Neutrophil (primary cell): ENCODE measurements around the gene UGT3A2.

Experiments used
- H3K27ac ChIP-seq: fragments of 200-600 bp; sonication (generic); 2 replicates; pipeline ENCODE4 v1.5.1; 2016; ENCODE audit warnings: mild to moderate bottlenecking, moderate library complexity
- H3K27me3 ChIP-seq: fragments of 200-600 bp; sonication (generic); 2 replicates; pipeline ENCODE4 v1.6.0; 2016; ENCODE audit warnings: mild to moderate bottlenecking
- H3K36me3 ChIP-seq: fragments of 200-600 bp; sonication (generic); 2 replicates; pipeline ENCODE4 v1.5.1; 2017
- H3K4me1 ChIP-seq, 2 experiments: fragments of 200-600 bp in 1 of 2; sonication (generic) in 1 of 2; 1 replicate in 1 of 2; 2 replicates in 1 of 2; pipeline versions ENCODE4 v1.5.1 to v1.6.1; 2013 to 2016; ENCODE audit warnings: low read depth in 1 of 2, low read length in 1 of 2, mild to moderate bottlenecking in 1 of 2, moderate library complexity in 1 of 2; ENCODE audit not compliant: control insufficient read depth in 1 of 2, insufficient read depth in 1 of 2
- H3K4me3 ChIP-seq, 2 experiments: fragments of 200-600 bp in 1 of 2; sonication (generic) in 1 of 2; 1 replicate in 1 of 2; 2 replicates in 1 of 2; pipeline ENCODE4 v1.5.1; 2013 to 2016; ENCODE audit warnings: low read depth in 1 of 2, low read length in 1 of 2, mild to moderate bottlenecking in 1 of 2, moderate library complexity in 1 of 2
- H3K9me3 ChIP-seq: fragments of 200-600 bp; sonication (generic); 2 replicates; pipeline ENCODE4 v1.5.1; 2016
- CTCF ChIP-seq: fragments of 200-600 bp; sonication (generic); IDR thresholded peaks from 2 replicates; pipeline ENCODE4 v1.5.1; 2016; ENCODE audit warnings: antibody characterized with exemption

The UGT3A2 gene

GRCh38 chr5:36070687-36071571, 4.2 kb upstream of the UGT3A2 start:
- TF ChIP-seq CTCF: no peak
- Histone ChIP-seq H3K4me3 (no peak overlapping the region), H3K27ac (no peak overlapping the region), H3K27me3 (no peaks in the 10 kb centered on the region), H3K9me3 (no peaks in the 10 kb centered on the region), H3K4me1 (peaks cover 31 to 37% of the 10 kb centered on the region in 2 experiments), H3K36me3 (no peaks in the 10 kb centered on the region)

DNA sequence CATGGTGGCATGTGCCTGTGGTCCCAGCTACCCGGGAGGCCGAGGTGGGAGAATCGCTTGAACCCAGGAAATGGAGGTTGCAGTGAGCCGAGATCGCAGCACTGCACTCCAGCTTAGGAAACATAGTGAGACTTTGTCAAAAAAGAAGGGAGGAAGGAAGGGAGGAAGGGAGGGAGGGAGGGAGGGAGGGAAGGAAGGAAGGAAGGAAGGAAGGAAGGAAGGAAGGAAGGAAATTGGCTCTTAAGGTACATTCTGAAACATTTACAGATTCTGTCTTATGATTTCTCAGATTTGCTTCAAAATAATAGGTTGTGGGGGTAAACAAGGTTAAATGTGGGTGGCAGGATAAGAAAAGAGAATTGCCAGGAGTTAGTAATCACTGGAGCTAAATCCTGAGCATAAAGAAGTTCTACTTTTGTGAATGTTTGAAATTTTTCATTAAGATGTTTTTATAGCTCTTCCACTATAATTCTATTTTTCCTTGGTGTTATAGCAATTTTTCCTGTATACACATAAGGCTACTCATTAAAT, 2.1 kb upstream of the UGT3A2 start:
- no peaks in the 10 kb centered on the region for H3K27me3 ChIP-seq
- H3K27ac ChIP-seq: no peak overlapping the region
- no peaks in the 10 kb centered on the region for H3K9me3 ChIP-seq
- H3K36me3 ChIP-seq: no peaks in the 10 kb centered on the region
- H3K4me1 ChIP-seq: peaks cover 30 to 37% of the 10 kb centered on the region in 2 experiments
- H3K4me3 ChIP-seq: no peak overlapping the region
- TF ChIP-seq CTCF: no peak

GRCh38 chr5:36066001-36066539, 612 bp downstream of the UGT3A2 start:
- H3K27ac ChIP-seq: no peak overlapping the region
- no peaks in the 10 kb centered on the region for H3K36me3 ChIP-seq
- H3K27me3 ChIP-seq: no peaks in the 10 kb centered on the region
- no peaks in the 10 kb centered on the region for H3K9me3 ChIP-seq
- no peak overlapping the region for H3K4me3 ChIP-seq
- TF ChIP-seq CTCF: no peak
- peaks cover 21 to 25% of the 10 kb centered on the region in 2 experiments for H3K4me1 ChIP-seq

- TF ChIP-seq CTCF: no peak
- Histone ChIP-seq H3K4me3 (no peak overlapping the region), H3K9me3 (no peaks in the 10 kb centered on the region), H3K4me1 (no peaks in the 10 kb centered on the region), H3K27me3 (no peaks in the 10 kb centered on the region), H3K27ac (no peak overlapping the region), H3K36me3 (no peaks in the 10 kb centered on the region)
Measured at GRCh38 chr5:36060420-36060887, 6.2 kb downstream of the UGT3A2 start.

GRCh38 chr5:36059571-36060419, 6.9 kb downstream of the UGT3A2 start:
- Histone ChIP-seq H3K27me3 (no peaks in the 10 kb centered on the region), H3K9me3 (no peaks in the 10 kb centered on the region), H3K4me1 (peaks cover under 1 to 2% of the 10 kb centered on the region in 2 experiments), H3K36me3 (no peaks in the 10 kb centered on the region), H3K27ac (no peak overlapping the region), H3K4me3 (no peak overlapping the region)
- TF ChIP-seq CTCF: no peak
